GM12864 (cell line): Measurements from ENCODE around the gene ATP6V1D.
A peak's percentile ranks its signal among the peaks of the same experiment; 100 is the strongest.
"Not testable (repeated sequence)": the region's sequence is repeated elsewhere in the genome, so short reads cannot be mapped to it uniquely, and the experiment has no call there.

Experiments used
- DNase-seq: peaks from one replicate; pipeline ENCODE4 v3.0.0-alpha.2; 2011; ENCODE audit warnings: low read depth
- H3K4me3 ChIP-seq: 2 replicates; pipeline ENCODE4 v1.5.1; 2011; ENCODE audit warnings: mild to moderate bottlenecking, low read depth, low read length, control low read depth
- CTCF ChIP-seq: IDR thresholded peaks from 2 replicates; pipeline ENCODE4 v1.5.1; 2011; ENCODE audit warnings: low read depth, mild to moderate bottlenecking, moderate library complexity, low read length, control low read depth, inconsistent platforms; ENCODE audit errors: missing control alignments

The ATP6V1D gene

GRCh38 chr14:67352055-67352454, 7.5 kb downstream of the ATP6V1D start:
- TF ChIP-seq CTCF, result no peak
- no peak for DNase-seq
- H3K4me3 ChIP-seq, result no peak overlapping the region

DNA sequence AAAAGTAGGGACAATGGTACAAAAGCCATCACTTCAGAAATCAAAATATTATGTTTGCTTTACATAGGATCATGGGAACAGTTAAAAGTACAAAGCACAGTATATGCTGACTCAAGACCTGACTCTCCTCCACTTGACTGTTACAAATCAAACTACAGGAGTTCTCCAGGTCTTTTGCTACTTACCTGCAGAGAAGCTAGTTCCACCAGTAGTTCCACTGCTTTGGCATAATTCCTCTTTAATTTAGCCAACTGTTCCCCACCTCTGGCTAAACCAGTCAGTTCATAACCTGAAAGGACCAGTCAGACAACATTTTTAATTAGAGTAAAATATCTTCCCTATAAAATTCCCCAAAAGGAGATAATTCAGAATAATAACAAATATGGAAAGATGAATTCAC, 14.0 kb downstream of the ATP6V1D start:
- H3K4me3 ChIP-seq, result no peak overlapping the region
- DNase-seq, result no peak
- no peak for TF ChIP-seq CTCF

DNA sequence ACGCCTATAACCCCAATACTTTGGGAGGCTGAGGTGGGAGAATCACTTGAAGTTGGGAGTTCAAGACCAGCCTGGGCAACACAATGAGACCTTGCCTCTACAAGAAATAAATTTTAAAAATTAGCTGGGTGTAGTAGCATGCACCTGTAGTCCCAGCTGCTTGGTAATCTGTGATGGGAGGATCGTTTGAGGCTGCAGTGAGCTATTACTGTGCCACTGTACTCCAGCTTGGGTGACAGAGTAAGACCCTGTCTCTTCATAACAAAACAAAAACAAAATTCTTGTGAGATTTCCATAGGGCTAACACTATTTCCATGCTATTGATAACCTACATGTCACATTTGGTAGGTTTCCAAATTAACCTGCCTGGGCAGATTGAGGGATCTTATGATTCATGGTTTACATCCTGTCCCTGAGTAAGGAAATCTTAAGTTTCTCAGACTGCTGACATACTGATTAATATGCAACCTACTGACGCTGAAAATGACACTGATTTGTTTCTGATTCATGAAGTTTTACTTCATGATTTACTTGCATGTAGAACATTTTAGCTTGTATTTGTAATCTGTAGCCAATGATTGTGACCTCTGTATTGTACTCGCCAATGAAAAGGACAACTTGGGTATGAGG, 15.9 kb downstream of the ATP6V1D start:
- DNase-seq, result no peak
- no peak overlapping the region for H3K4me3 ChIP-seq
- TF ChIP-seq CTCF, result no peak

GRCh38 chr14:67341231-67341630, 18.4 kb downstream of the ATP6V1D start:
- not testable (repeated sequence) for DNase-seq, H3K4me3 ChIP-seq

- peak; percentile 12 for DNase-seq
Observed at GRCh38 chr14:67335781-67336180, 23.8 kb downstream of the ATP6V1D start.

DNA sequence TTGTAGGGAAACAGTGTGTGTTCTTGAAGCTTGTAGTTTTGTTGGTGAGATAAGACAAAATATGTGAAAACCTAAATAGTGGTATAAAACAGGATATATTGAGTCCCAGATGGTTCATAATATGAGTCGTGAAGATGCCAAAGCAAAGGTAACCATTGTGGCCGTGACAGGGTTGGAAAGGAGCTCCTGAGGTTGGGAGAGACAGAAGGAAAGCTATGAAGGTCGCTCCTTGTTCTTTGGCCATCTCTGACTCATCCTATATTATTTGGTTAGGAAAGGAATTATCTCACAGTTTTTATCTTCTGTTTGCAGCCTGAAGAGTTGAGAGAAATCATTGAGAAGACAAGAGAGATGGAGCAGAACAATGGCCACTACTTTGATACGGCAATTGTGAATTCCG, 27.1 kb downstream of the ATP6V1D start:
- TF ChIP-seq CTCF, result no peak
- H3K4me3 ChIP-seq, result no peak overlapping the region

More at GRCh38 chr14:67335781-67336180, 23.8 kb downstream of the ATP6V1D start:
- TF ChIP-seq CTCF, result peak; percentile 46
- no peak overlapping the region for H3K4me3 ChIP-seq

DNA sequence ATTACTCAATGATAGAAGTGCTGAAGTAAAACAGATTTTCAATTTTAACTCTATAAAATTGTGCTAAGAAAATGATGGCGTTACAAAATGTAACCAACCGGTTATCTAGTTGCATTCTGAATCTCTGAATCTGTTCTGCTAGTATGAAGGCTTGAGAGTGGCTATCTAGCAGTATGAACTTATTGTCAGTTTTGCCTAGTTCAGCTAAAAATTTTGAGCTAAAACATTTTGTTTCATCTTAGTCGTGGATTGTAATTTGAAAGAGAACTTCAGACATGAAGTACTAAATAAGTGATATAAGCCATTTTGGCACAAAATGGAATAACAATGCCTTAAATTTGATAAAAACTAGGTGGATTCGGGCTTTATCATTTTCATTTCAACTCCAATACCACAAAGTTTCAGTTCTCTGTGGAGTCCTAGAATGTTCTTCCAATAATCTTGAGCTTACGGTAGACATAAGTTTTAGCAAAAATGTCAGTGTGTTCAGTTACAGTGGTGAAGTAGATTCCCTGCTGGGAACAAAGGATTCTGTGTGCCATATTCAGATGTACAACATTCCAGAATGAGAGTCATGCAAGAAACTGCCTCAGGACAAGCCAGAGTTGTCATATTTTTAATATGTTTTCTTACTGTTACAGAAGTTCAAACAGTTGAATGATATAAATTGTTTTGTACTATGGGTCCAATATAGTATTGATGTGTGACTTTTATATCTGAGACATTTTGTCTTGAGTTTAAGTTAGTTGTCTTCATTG, 28.1 kb downstream of the ATP6V1D start:
- no peak overlapping the region for H3K4me3 ChIP-seq
- no peak for TF ChIP-seq CTCF
- no peak for DNase-seq

More for the DNA sequence above, 27.1 kb downstream of the ATP6V1D start:
- DNase-seq, result no peak

GRCh38 chr14:67329666-67330065, 29.9 kb downstream of the ATP6V1D start:
- not testable (repeated sequence) for H3K4me3 ChIP-seq, DNase-seq
